CD4-positive, alpha-beta T cell treated with Interleukin-6 at 100 ng/mL for 8 hours (primary cell): ENCODE results near the gene TMEM184A.

ENCODE experiments used
- DNase-seq: peaks from one replicate; pipeline ENCODE4 v3.0.0-alpha.2; 2020; ENCODE audit warnings: mixed read lengths, low spot score

Gene TMEM184A

DNA sequence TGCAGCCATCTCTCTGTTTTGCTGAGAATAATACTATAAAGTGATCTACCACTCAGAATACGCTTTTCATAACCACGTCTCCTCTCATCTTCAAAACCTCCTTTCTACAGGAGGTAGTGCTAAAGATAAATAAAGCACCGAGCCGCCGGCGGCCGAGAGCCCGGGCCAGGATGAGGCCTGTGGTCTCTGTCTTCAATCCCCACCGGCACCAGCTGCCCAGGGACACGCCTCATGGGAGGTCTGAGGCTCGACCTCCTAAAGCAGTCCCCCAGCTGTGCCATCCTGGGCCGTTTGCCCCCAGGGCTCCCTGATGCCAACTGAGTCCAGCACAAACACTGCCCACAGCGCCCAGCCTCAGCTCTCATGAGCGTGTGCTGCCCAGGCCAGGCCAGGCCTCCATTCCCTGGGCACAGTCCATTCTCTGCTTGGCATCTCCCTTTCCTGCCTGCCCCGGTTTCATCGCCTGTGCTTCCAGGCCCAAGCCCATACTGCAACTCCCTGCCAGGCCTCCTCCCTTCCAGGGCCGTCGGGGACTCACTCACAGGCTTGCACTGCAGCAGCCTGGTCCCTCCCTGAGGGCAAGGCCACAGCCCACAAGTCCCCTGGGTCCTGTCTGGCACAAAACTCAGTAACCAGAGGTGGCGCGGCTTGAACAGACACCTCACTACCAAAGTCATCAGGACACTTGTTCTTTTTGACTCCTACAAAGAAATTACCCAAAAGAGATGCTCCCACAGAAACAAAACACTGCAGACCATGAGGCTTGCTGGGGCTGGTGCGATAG lies 54.3 kb downstream of the TMEM184A start:
- DNase-seq = no peak

- no peak for DNase-seq
Measured at GRCh38 chr7:1500064-1500807, 55.8 kb downstream of the TMEM184A start.

DNA sequence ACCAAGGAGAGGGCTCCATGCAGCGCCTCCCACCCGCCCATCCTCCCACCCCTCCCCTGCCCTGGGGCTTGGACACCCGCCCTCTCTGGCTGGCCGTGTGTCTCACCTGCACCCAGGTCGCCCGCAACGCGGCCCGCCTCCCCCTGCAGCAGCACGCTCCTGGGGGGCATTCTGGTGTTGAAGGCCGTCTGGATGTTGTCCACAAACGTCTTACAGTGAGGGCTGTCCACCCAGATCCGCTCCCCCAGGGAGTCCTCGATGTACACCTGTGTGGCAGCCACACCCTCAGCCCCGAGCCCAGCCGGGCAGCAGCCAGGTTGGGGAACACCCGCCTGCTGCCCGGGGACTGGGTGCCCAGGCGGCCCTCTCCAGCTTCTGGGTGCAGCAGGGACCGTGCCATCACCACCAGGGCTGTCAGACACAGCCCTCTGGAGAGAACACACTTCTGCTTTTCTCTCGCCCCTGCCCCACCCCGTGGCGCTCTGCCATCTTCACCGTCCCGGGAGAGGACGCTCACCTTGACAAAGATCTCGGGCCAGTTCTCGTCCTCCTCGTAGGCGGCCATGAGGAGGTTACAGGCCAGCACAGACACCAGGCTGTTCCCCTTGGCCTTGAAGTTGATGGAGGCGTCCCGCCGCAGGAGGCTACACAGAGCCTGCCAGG lies 56.5 kb downstream of the TMEM184A start:
- DNase-seq = no peak

- DNase-seq = no peak
Measured at GRCh38 chr7:1498370-1499305, 57.4 kb downstream of the TMEM184A start.

- DNase-seq = no peak
Measured at GRCh38 chr7:1497293-1497927, 58.6 kb downstream of the TMEM184A start.

- no peak for DNase-seq
Measured at GRCh38 chr7:1496531-1497292, 59.3 kb downstream of the TMEM184A start.

DNA sequence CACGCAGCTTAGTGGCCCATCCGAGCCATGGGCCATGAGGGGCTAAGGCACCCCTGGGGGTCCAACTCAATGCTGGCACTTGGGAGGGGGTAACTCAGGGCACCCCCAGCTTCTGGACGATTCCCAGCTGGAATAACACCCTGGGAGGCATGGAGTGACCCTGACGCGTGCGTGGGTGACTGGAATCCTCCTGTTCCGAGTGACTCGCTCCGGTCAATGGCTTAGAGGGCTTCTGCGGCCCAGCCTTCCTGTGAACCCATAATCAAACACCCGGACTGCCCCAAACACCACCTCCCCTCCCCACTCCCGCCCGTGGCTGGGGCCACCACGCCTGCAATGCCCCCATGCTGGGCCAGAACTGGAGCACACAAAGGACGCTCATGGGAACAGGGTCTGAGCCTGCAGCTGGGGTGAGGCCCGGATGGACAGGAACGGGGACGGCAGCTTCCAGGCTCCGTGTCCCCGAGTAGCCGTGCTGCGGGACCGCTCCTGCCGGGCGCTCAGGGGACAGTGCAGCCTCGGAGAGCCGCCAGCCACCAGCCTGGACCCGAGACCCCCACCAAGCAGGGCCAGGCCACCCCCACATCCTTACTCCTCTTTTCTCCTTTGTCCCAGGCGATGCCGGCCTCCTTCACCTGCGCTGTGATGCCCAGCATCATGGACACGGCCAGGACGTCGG lies 60.3 kb downstream of the TMEM184A start:
- DNase-seq = no peak

DNA sequence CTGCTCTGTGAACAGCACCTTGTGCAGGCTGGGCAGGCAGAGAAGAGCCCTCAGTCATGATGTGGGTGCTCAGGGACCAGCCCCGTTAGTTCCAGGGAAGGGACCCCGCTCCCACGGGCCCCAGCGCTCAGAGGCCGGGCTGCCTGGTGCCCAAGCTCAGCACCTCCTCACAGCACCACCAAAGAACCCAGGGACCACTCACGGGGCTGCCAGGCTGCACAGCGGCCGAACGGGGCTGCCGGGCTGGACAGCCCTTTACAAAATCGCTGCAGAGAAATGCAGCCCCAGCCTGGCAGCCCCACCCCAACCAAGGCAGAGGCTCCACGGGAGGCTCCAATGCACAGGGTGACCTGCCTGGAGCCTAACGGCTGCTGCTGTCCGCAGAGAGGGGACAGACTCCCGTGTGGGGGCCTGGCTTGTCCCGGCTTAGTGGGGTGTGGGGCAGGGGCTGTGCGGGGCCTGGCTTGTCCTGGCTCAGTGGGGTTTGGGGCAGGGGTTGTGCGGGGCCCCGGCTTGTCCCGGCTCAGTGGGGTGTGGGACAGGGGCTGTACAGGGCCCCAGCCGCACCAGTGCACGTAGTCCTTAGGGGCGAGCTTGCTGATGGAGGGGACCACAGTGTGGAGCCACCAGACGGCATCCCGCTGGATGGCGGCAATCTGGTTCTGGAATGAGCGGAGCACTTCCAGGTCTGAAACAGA lies 61.0 kb downstream of the TMEM184A start:
- no peak for DNase-seq

GRCh38 chr7:1494447-1494846 lies 61.6 kb downstream of the TMEM184A start:
- DNase-seq = no peak

DNA sequence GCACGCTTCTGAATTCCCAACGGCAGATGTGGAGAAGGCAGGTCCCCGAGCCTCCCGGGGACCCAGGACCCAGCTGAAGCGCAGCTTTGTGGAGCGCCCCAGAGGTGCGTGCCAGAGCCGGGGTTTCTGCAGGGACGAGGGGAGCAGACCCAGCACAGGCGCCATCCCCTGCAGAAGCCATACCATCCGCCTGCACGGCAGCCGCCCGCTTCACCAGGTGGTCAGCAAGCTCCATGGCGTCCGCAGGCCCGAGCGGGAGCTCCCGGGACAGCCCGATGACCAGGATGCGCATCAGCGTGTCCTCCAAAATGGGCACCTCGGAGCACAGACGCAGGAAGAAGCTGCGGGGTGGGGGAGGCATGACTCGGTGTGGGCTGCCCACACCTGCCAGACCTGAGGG lies 62.4 kb downstream of the TMEM184A start:
- DNase-seq = no peak

DNA sequence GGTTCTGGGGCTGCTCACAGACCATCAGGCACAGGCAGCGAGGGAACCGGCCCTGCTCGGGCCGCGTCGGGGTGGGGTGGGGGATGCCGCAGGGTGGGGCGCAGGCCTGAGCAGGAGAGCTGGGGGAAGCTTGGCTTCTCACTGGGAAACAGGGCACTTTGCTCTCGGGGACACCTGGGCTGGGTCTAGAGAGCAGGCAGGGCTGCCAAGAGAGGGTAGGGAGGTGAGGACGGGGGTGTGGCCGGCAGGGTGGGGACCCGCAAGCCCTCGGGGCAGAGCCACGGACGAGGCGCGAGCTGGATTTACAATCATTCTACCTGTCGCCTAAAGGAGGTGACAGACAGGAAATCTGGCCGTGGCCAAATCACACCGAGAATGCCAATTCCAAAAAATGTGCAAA lies 62.9 kb downstream of the TMEM184A start:
- DNase-seq = no peak

- DNase-seq = no peak
Measured at GRCh38 chr7:1492640-1493039, 63.4 kb downstream of the TMEM184A start.
